ENCODE measurements around the gene NFIB. TPM values are rescaled to one million over a fixed set of nuclear protein-coding genes. Genes with fewer than 3 reads are reported as not detected.

Gene NFIB
- total and polyA plus RNA-seq, 2 of the 8 experiments (the other 6 are each of a cell fraction or from before 2014, with no cell fraction given) = 2.6 to 13.1 TPM

GRCh38 chr9:14179449-14179848 lies 134.5 kb downstream of the NFIB start:
- Histone ChIP-seq H2BK15ac (ENCODE audit: low read length) (no peak overlapping the region), H2BK20ac (ENCODE audit: low read length) (no peak overlapping the region), H3K36me3 (ENCODE audit: control insufficient read depth in 2 of 4, insufficient read depth in 4 of 4, low read length in 3 of 4) (no peaks in the 10 kb centered on the region; a peak in 2 of 8 replicates), H3K79me2 (ENCODE audit: control insufficient read depth in 1 of 2, insufficient read depth in 2 of 2, low read length in 2 of 2) (no peaks in the 10 kb centered on the region), H3K4ac (replicated peaks; ENCODE audit: insufficient read length, low read depth, low read length) (no peak overlapping the region), H3K27ac (ENCODE audit: low read depth, low read length) (no peak overlapping the region), H2AFZ (ENCODE audit: low read length) (no peak overlapping the region), H3K14ac (ENCODE audit: insufficient read length) (no peak overlapping the region), H4K8ac (ENCODE audit: extremely low read depth, insufficient read depth, low read length) (no peak overlapping the region), H2BK5ac (ENCODE audit: low read depth, low read length) (no peak overlapping the region), H3K9ac (replicated peaks in 1 of 4; ENCODE audit: extremely low read depth in 1 of 4, low read depth in 3 of 4, low read length in 3 of 4) (no peak overlapping the region), H3K4me2 (ENCODE audit: insufficient read depth in 1 of 2, low read depth in 2 of 2, low read length in 2 of 2) (no peak overlapping the region), H2AK5ac (ENCODE audit: low read depth, low read length) (no peak overlapping the region), H2BK120ac (replicated peaks; ENCODE audit: low read depth, low read length) (no peak overlapping the region), H3K79me1 (ENCODE audit: low read depth, low read length) (no peaks in the 10 kb centered on the region; the same call in 1 of the 2 replicates), H3K4me1 (replicated peaks in 1 of 4; ENCODE audit: control insufficient read depth in 3 of 4, insufficient read depth in 4 of 4, low read length in 3 of 4) (no peaks in the 10 kb centered on the region), H3K56ac (replicated peaks; ENCODE audit: insufficient read length, low read depth, low read length) (no peak overlapping the region), H3K27me3 (replicated peaks in 1 of 4; ENCODE audit: control insufficient read depth in 3 of 4, extremely low read depth in 1 of 4, insufficient read depth in 3 of 4, low read length in 3 of 4) (no peaks in the 10 kb centered on the region), H4K5ac (ENCODE audit: insufficient read length, low read depth, low read length) (no peak overlapping the region), H3K18ac (ENCODE audit: extremely low read depth, low read length) (no peak overlapping the region), H4K20me1 (replicated peaks in 1 of 2; ENCODE audit: control insufficient read depth in 1 of 2, insufficient read depth in 2 of 2, low read length in 2 of 2) (peaks cover 0 to 2% of the 10 kb centered on the region in 2 experiments), H3K23me2 (ENCODE audit: low read depth, low read length) (no peaks in the 10 kb centered on the region), H3K9me3 (ENCODE audit: insufficient read depth in 2 of 2, low read depth in 1 of 2, low read length in 1 of 2) (no peaks in the 10 kb centered on the region), H3K4me3 (ENCODE audit: extremely low read depth in 1 of 4, insufficient read depth in 2 of 4, low read depth in 3 of 4, low read length in 4 of 4) (no peak overlapping the region), H2BK12ac (ENCODE audit: low read depth, low read length) (no peak overlapping the region), H3K23ac (ENCODE audit: insufficient read length) (no peak overlapping the region), H4K91ac (replicated peaks; ENCODE audit: insufficient read length, low read length) (no peak overlapping the region)
- 82% methylated on average over 3 of the region's 3 CpGs; no CpG with 5 or more reads in 1 of the 2 experiments for WGBS, 2 experiments (ENCODE audit: extremely low coverage in 1 of 2, insufficient coverage in 1 of 2, insufficient read length in 1 of 2, insufficient replicate concordance in 2 of 2, low coverage in 1 of 2, low lambda C conversion rate in 2 of 2, missing lambda C conversion rate in 1 of 2)
- CTCF ChIA-PET (ENCODE audit: partially characterized antibody) = no interaction called here
- POLR2A ChIA-PET (ENCODE audit: partially characterized antibody) = no interaction called here
- DNase-seq (ENCODE audit: low read depth in 1 of 2, low spot score in 2 of 2) = no peak
- no peak for FAIRE-seq
- TF ChIP-seq KDM5A (IDR thresholded peaks at IDR 0.05; ENCODE audit: low read length) = no peak
